Fibroblast of the aortic adventitia (primary cell): ENCODE results near the gene ELP6. TPM values are rescaled to one million over a fixed set of nuclear protein-coding genes. Genes with fewer than 3 reads are reported as not detected.

ENCODE experiments used
- DNase-seq: peaks from one replicate; pipeline ENCODE4 v3.0.0-alpha.2; 2010; ENCODE audit warnings: low read depth
- H3K4me3 ChIP-seq: 2 replicates; pipeline ENCODE4 v1.5.1; 2011; ENCODE audit warnings: low read depth, mild to moderate bottlenecking, control low read depth, low read length, moderate library complexity
- total RNA-seq: library from RNA; depleted of rRNA; stranded (reverse); fragments of >200 nt; gene quantifications from 2 replicates; pipeline ENCODE4 v1.2.3, GENCODE V29; 2012; ENCODE audit warnings: low replicate concordance
- TF ChIP-seq, protein P1 (sequence below): IDR thresholded peaks from 2 replicates; pipeline ENCODE4 v1.5.1; 2011; ENCODE audit warnings: mild to moderate bottlenecking, low read length, control low read depth, inconsistent platforms; ENCODE audit not compliant: insufficient read depth

ELP6 gene
- total RNA-seq, 1 donor = 28.7 TPM

DNA sequence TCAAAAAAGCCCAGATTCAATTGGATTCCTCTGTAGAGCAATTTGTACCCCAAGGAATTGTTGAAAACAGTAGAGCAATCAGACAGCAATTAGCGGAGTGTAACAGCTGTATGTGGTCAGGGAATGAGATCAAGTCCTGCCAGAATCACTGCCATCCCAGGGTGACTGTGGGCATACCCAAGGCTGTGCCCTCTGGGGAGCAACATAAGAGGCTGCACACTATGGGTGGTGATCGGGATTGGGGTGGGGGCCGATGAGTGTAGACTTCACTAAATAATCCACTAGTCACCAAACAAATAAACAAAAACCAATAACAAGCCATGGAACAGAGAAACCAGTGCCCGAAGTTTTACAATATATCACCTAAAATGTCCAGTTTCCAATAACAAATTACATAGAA lies 12.1 kb upstream of the ELP6 start:
- no peak overlapping the region for H3K4me3 ChIP-seq
- DNase-seq = no peak
- TF ChIP-seq, protein P1, sequence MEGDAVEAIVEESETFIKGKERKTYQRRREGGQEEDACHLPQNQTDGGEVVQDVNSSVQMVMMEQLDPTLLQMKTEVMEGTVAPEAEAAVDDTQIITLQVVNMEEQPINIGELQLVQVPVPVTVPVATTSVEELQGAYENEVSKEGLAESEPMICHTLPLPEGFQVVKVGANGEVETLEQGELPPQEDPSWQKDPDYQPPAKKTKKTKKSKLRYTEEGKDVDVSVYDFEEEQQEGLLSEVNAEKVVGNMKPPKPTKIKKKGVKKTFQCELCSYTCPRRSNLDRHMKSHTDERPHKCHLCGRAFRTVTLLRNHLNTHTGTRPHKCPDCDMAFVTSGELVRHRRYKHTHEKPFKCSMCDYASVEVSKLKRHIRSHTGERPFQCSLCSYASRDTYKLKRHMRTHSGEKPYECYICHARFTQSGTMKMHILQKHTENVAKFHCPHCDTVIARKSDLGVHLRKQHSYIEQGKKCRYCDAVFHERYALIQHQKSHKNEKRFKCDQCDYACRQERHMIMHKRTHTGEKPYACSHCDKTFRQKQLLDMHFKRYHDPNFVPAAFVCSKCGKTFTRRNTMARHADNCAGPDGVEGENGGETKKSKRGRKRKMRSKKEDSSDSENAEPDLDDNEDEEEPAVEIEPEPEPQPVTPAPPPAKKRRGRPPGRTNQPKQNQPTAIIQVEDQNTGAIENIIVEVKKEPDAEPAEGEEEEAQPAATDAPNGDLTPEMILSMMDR = no peak

DNA sequence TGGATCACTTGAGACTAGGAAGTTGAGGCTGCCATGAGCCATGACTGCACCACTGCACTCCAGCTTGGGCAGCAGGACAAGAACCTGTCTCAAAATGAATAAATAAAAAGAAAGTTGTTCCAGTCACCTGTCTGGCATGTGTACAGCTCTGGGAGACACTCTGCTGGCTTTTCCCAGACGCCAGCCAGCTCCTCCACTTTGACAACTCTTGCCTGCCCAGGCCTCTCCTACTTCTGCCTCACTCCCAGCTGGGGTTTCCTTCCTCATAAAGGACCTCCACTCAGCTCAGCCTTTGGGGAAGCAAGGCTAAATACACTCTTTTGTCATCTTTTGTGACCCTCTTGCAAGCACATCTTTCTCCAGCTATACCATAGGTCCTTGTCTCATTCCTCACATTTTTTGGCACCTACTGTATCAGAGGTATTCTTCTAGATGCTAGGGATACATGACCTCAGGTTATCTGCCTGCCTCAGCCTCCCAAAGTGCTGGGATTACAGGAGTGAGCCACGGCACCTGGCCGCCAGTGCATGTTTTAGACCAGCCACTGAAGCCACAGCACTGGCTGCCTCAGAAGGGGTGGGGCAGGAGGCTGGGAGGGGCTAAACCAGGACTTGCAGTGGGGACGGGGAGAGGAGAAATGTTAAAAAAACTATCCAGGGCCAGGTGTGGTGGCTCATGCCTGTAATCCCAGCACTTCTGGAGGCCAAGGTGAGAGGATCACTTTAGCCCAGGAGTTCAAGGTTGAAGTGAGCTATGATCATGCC lies 10.0 kb upstream of the ELP6 start:
- DNase-seq = no peak
- TF ChIP-seq, protein P1 = no peak
- H3K4me3 ChIP-seq = no peak overlapping the region

DNA sequence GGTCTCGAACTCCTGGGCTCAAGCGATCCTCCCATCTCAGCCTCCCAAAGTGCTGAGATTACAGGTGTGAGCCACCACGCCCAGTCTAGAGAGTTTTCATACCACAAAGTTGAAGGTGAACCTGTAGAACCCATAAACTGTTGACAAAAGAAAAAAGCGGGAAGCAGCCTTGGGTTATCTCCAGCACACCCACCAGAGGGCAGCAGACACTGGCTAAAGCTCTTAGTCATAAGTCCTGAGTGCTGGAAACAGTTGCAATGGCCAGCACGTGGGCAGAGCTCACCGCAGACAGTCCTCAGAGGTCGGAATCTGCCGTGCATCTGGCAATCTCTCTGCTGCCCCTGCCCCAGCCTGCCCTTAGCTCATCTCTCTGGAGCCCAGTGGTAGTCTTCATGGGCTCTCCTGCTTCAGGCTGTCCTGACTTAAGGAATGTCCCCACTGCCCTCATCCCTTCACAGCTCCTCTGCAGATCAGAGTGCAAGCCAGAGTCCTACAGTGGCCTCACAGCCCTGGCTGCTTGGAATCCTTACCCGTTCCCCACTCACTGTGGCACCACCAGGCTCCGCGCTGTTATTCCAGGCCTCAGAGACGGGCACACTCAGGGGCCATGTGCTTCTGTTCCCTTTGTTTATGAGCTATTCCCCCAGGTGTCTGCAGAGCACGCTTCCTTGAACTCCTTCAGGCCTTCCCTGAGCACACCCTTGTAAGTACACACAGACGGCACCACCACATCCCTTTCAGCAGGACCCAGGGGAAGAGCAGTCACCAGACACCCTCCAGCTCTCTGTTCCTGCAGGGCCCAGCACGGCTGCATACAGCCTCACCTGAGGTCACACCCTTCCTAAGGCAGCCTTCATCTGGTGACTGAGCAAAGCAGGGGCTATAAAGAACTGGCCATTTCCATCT lies 8.8 kb upstream of the ELP6 start:
- TF ChIP-seq, protein P1 = peak; percentile 89
- H3K4me3 ChIP-seq = no peak overlapping the region
- peak; percentile 92 for DNase-seq

DNA sequence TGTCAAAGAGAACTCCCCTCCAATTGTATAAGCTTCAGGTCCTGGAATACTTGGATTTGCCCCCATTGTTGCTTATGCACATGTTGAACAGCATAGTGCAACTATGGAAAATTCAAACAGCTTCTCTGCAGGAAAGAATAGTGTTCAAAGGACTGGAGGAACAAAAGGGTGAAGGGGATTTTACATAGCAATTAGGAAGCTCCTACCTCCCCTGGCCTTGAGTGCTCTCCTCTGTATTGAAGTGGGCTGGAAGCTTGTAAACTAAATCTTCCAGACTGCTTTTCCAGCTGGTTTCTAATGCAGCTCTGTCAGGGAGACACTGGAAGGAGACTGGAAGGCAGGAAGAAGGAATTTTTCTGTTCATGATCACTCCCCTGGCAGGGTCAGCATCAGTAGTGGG lies 7.2 kb upstream of the ELP6 start:
- H3K4me3 ChIP-seq = no peak overlapping the region
- TF ChIP-seq, protein P1 = no peak
- no peak for DNase-seq

DNA sequence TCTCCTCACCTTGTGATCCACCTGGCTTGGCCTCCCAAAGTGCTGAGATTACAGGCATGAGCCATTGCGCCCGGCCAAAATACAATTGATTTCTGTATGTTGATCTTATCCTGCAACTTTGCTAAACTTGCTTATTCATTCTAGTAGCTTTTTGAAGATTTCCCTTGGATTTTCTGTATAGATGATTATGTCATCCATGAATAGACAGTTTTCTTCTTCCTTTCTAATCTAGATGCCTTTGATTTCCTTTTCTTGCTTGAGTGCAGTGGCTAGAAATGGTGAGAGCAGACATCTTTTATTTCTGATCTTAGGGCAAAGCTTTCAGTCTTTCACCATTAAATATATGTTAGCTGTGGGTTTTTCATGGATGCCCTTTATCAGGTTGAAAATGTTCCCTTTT lies 4.4 kb upstream of the ELP6 start:
- no peak overlapping the region for H3K4me3 ChIP-seq
- no peak for DNase-seq
- TF ChIP-seq, protein P1 = no peak

DNA sequence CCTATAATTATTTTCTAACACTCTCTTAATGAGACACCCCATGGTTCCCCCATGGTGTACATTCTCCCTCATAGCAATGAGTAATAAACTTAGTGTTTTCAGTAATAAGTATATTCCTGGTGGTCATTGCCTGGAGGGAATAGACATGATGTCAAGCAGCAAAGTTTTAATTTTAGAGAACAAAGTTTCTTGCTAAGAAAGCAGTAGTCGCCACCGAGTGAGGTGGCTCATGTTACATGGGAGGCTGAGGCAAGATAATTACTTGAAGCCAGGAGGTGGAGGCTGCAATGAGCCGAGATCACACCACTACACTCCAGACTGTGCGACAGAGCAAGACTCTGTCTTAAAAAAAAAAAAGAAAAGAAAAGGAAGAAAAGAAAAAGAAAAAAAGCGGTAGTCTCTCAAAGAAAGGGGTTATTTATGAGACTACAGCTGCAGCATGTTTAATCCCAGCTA lies 2.4 kb upstream of the ELP6 start:
- TF ChIP-seq, protein P1 = no peak
- no peak for DNase-seq
- no peak overlapping the region for H3K4me3 ChIP-seq
